Fibroblast of lung (primary cell): ENCODE results near the gene CDH26. TPM values are rescaled to one million over a fixed set of nuclear protein-coding genes. Genes with fewer than 3 reads are reported as not detected.

Source experiments
- DNase-seq, 2 donors: peaks; one replicate each; pipeline versions ENCODE4 v3.0.0 to v3.0.0-alpha.2; 2010; ENCODE audit warnings: low read depth in 2 of 2
- H2AFZ ChIP-seq: 2 replicates; pipeline ENCODE4 v1.5.1; 2012; ENCODE audit warnings: low read length, control low read depth, inconsistent platforms
- H3K27ac ChIP-seq: 2 replicates; pipeline ENCODE4 v1.5.1; 2011; ENCODE audit warnings: low read length, control low read depth; ENCODE audit not compliant: insufficient read depth
- H3K27me3 ChIP-seq: 2 replicates; pipeline ENCODE4 v1.5.1; 2011; ENCODE audit warnings: mild to moderate bottlenecking, low read length; ENCODE audit not compliant: control insufficient read depth, insufficient read depth
- H3K36me3 ChIP-seq: 2 replicates; pipeline ENCODE4 v1.5.1; 2011; ENCODE audit warnings: low read length; ENCODE audit not compliant: control insufficient read depth, insufficient read depth
- H3K4me1 ChIP-seq: 2 replicates; pipeline ENCODE4 v1.5.1; 2011; ENCODE audit warnings: low read length; ENCODE audit not compliant: control insufficient read depth, insufficient read depth; ENCODE audit errors: extremely low read depth
- H3K4me2 ChIP-seq: 2 replicates; pipeline ENCODE4 v1.5.1; 2011; ENCODE audit warnings: low read length, control low read depth; ENCODE audit not compliant: insufficient read depth; ENCODE audit errors: extremely low read depth
- H3K4me3 ChIP-seq, 4 experiments: fragments of 200-600 bp in 1 of 4; sonication (generic) in 1 of 4; replicated peaks in 1 of 4; 2 replicates each; pipeline ENCODE4 v1.5.1; 2011 to 2016; ENCODE audit warnings: low read length in 4 of 4, low read depth in 3 of 4, mild to moderate bottlenecking in 3 of 4, control low read depth in 2 of 4, inconsistent platforms in 1 of 4, mixed read lengths in 1 of 4; ENCODE audit not compliant: insufficient read depth in 1 of 4; ENCODE audit errors: control extremely low read depth in 1 of 4
- H3K79me2 ChIP-seq: 2 replicates; pipeline ENCODE4 v1.5.1; 2012; ENCODE audit warnings: mild to moderate bottlenecking, low read length, inconsistent platforms; ENCODE audit not compliant: control insufficient read depth, insufficient read depth
- H3K9ac ChIP-seq: 2 replicates; pipeline ENCODE4 v1.5.1; 2011; ENCODE audit warnings: mild to moderate bottlenecking, low read length, control low read depth; ENCODE audit not compliant: insufficient read depth
- H3K9me3 ChIP-seq: 2 replicates; pipeline ENCODE4 v1.5.1; 2012; ENCODE audit warnings: low read depth, low read length; ENCODE audit not compliant: control insufficient read depth, insufficient read depth
- H4K20me1 ChIP-seq: 2 replicates; pipeline ENCODE4 v1.5.1; 2011; ENCODE audit warnings: low read length; ENCODE audit not compliant: control insufficient read depth, insufficient read depth; ENCODE audit errors: extremely low read depth
- CTCF ChIP-seq, 2 donors: IDR thresholded peaks in 1 of 2; conservative IDR thresholded peaks in 1 of 2; 1 replicate in 1 of 2; 2 replicates in 1 of 2; pipeline ENCODE4 v1.5.1; 2011 to 2012; ENCODE audit warnings: low read length in 2 of 2, control low read depth in 1 of 2, inconsistent platforms in 1 of 2, low read depth in 1 of 2, mild to moderate bottlenecking in 1 of 2
- EZH2 ChIP-seq: IDR thresholded peaks from 2 replicates; pipeline ENCODE4 v1.5.1; 2012; ENCODE audit warnings: low read length, control low read depth, mild to moderate bottlenecking; ENCODE audit errors: missing control alignments
- polyA plus RNA-seq, 2 donors: library from polyadenylated mRNA; depleted of rRNA in 1 of 2; stranded (reverse) in 1 of 2; unstranded in 1 of 2; fragments of >200 nt; gene quantifications; 2 replicates each; pipeline ENCODE4 v1.2.1, GENCODE V29; 2011 to 2012; ENCODE audit warnings: missing spikeins in 1 of 2
- total RNA-seq: library from RNA; depleted of rRNA; stranded (reverse); fragments of >200 nt; gene quantifications from 2 replicates; pipeline ENCODE4 v1.2.1, GENCODE V29; 2014

The CDH26 gene
- total and polyA plus RNA-seq, 2 donors (not counting 1 experiment from before 2014, with no cell fraction given), result 0.12 to 0.50 TPM

DNA sequence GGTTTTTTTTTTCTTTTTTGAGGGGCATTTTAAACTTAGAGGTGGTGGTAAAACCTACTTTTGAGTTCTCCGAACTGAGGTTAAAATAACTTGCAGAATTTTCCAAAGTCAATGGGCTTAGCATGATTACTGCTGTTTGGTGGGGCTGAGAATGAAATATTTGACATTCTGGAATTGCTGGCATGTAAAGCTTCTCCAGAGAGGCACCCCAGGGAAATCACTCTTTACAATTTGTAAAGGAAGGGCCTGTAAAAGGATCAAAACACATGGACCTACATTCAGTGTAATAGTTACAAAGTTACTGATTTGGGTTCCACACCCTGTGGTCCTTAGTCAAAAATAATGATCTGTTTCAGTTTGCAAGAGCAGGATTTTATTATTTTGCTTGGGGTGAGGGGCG lies 12.5 kb upstream of the CDH26 start:
- no peak overlapping the region for H3K9ac ChIP-seq
- peak overlapping the region; percentile 33 for H3K4me2 ChIP-seq
- H3K27ac ChIP-seq, result no peak overlapping the region
- H3K27me3 ChIP-seq, result no peaks in the 10 kb centered on the region
- DNase-seq, result no peak
- no peak for TF ChIP-seq EZH2
- H3K4me1 ChIP-seq, result peaks cover 3% of the 10 kb centered on the region
- no peaks in the 10 kb centered on the region for H3K36me3 ChIP-seq
- H3K4me3 ChIP-seq, result no peak overlapping the region
- no peak overlapping the region for H2AFZ ChIP-seq
- H3K79me2 ChIP-seq, result no peaks in the 10 kb centered on the region
- no peaks in the 10 kb centered on the region for H3K9me3 ChIP-seq
- no peaks in the 10 kb centered on the region for H4K20me1 ChIP-seq

DNA sequence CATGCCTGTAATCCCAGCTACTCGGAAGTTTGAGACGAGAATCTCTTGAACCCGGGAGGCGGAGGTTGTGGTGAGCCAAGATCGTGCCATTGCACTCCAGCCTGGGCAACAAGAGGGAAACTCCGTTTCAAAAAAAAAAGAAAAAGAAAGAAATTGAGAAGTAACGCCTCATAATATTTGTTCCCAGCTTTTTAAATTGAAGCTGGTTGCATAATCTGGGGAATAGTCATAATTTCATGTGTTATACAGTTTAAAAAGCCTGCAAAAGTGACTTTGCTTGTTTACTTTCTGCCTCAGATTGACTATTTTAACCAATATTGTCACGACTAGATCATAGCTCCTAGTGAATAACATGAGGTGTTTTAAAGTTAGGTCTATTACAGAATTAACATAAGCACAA lies 10.8 kb upstream of the CDH26 start:
- H3K4me3 ChIP-seq, result no peak overlapping the region
- no peak overlapping the region for H3K27ac ChIP-seq
- no peak overlapping the region for H2AFZ ChIP-seq
- H3K4me2 ChIP-seq, result no peak overlapping the region
- H3K27me3 ChIP-seq, result no peaks in the 10 kb centered on the region
- DNase-seq, result no peak
- no peaks in the 10 kb centered on the region for H3K4me1 ChIP-seq
- no peak overlapping the region for H3K9ac ChIP-seq
- TF ChIP-seq CTCF (conservative IDR thresholded peaks at IDR 0.05 in 1 of 2, IDR thresholded peaks at IDR 0.05 in 1 of 2; ENCODE audit: low read depth in 1 of 2, low read length in 2 of 2) (no peak), EZH2 (no peak)
- H3K79me2 ChIP-seq, result no peaks in the 10 kb centered on the region
- no peaks in the 10 kb centered on the region for H4K20me1 ChIP-seq
- no peaks in the 10 kb centered on the region for H3K9me3 ChIP-seq
- no peaks in the 10 kb centered on the region for H3K36me3 ChIP-seq

- DNase-seq, result no peak
- H3K4me2 ChIP-seq, result no peak overlapping the region
- no peaks in the 10 kb centered on the region for H3K36me3 ChIP-seq
- no peak overlapping the region for H2AFZ ChIP-seq
- H3K4me1 ChIP-seq, result no peaks in the 10 kb centered on the region
- no peaks in the 10 kb centered on the region for H4K20me1 ChIP-seq
- H3K9ac ChIP-seq, result no peak overlapping the region
- TF ChIP-seq CTCF (conservative IDR thresholded peaks at IDR 0.05 in 1 of 2, IDR thresholded peaks at IDR 0.05 in 1 of 2; ENCODE audit: low read depth in 1 of 2, low read length in 2 of 2), result no peak
- no peaks in the 10 kb centered on the region for H3K27me3 ChIP-seq
- H3K4me3 ChIP-seq, result no peak overlapping the region
- H3K79me2 ChIP-seq, result no peaks in the 10 kb centered on the region
- no peaks in the 10 kb centered on the region for H3K9me3 ChIP-seq
- H3K27ac ChIP-seq, result no peak overlapping the region
Observed at GRCh38 chr20:59948212-59948611, 10.0 kb upstream of the CDH26 start.
